C4-2B (cell line): ENCODE measurements around the gene NOTUM.

Experiments
- ZFX ChIP-seq: fragments of 450-650 bp; IDR thresholded peaks from 2 replicates; pipeline ENCODE4 v1.6.1; 2017
- TF ChIP-seq, protein P1 (sequence below): fragments of 450-650 bp; conservative IDR thresholded peaks from 2 replicates; pipeline ENCODE4 v1.5.1; 2017; ENCODE audit warnings: mild to moderate bottlenecking

DNA sequence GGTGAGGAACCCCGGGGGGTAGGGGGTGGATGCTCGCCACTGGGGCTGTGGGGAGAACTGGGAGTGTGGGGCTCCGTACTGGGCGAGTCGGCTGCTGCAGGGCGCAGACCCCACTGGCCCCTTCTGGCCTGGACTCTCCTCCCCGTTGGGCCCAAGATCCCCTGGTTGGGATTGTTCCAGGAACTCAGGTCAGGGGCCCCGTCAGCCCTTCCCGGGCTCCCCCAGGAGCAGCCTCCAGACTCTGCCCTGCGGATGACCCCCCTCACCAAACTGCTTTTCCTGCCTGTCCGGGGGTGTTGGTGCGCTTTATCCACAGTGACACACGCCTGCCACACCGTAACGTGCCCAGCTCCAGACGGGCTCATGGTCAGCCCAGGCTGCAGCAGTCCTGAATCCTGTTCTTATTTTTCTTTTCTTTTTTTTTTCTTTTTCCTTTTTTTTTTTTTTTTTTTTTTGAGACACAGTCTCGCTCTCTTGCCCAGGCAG lies 40.6 kb upstream of the NOTUM start:
- TF ChIP-seq, protein P1, sequence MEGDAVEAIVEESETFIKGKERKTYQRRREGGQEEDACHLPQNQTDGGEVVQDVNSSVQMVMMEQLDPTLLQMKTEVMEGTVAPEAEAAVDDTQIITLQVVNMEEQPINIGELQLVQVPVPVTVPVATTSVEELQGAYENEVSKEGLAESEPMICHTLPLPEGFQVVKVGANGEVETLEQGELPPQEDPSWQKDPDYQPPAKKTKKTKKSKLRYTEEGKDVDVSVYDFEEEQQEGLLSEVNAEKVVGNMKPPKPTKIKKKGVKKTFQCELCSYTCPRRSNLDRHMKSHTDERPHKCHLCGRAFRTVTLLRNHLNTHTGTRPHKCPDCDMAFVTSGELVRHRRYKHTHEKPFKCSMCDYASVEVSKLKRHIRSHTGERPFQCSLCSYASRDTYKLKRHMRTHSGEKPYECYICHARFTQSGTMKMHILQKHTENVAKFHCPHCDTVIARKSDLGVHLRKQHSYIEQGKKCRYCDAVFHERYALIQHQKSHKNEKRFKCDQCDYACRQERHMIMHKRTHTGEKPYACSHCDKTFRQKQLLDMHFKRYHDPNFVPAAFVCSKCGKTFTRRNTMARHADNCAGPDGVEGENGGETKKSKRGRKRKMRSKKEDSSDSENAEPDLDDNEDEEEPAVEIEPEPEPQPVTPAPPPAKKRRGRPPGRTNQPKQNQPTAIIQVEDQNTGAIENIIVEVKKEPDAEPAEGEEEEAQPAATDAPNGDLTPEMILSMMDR = no peak
- no peak for TF ChIP-seq ZFX
